GM11168 (cell line): ENCODE measurements around the gene TAS2R9.
"Not testable (repeated sequence)": the region's sequence is repeated elsewhere in the genome, so short reads cannot be mapped to it uniquely, and the experiment has no call there.

Experiments used
- in situ Hi-C: fragments of 300-500 bp; cut with MboI; formaldehyde crosslinking; loops from one replicate; pipeline ENCODE4 v1.12.0; 2022; ENCODE audit warnings: low sequenced_read_pairs; ENCODE audit not compliant: unreplicated experiment

TAS2R9 gene, protein sequence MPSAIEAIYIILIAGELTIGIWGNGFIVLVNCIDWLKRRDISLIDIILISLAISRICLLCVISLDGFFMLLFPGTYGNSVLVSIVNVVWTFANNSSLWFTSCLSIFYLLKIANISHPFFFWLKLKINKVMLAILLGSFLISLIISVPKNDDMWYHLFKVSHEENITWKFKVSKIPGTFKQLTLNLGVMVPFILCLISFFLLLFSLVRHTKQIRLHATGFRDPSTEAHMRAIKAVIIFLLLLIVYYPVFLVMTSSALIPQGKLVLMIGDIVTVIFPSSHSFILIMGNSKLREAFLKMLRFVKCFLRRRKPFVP

DNA sequence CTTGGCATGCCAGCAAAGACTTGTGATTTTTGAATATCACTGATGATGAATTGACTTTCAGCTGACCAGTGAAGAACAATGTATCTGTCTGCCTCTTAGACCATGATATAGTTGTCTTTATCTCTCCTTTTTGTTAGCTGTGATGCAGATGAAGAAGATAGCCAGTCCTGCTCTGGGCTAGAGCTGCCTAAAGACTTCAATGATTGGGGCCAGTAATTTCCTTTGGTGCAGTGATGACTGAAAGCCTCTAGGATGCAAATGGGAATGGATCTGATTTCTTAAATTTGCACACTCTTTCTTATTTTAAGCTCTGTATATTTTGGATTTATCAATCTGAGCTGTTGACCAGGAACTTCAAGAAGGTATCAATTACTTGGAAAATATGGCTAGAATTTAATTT is at the start of gene TAS2R9:
TAS2R9 (minus strand) TSS at position 101 of the 400 bp plus-strand sequence; CDS start at position 8, 93 bp downstream.
- in situ Hi-C loops, result no loop called here

DNA sequence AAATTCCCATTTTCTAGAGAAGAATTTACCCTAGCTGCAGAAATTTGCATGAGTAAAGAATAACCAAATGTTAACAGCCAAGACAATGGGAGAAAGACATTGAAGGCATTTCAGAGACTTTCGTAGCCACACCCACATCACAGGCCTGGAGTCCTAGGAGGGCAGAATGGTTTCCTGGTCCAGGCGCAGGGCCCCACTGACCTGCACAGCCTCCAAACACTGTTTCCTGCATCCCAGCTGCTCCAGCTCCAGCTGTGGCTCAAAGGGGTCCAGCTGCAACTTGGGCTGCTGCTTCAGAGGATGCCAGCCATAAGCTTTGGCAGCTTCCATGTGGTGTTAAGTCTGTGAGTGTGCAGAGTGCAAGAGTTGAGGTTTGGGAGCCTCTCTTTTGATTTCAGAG is 45.8 kb upstream of the TAS2R9 start:
- in situ Hi-C loops, result no loop called here

DNA sequence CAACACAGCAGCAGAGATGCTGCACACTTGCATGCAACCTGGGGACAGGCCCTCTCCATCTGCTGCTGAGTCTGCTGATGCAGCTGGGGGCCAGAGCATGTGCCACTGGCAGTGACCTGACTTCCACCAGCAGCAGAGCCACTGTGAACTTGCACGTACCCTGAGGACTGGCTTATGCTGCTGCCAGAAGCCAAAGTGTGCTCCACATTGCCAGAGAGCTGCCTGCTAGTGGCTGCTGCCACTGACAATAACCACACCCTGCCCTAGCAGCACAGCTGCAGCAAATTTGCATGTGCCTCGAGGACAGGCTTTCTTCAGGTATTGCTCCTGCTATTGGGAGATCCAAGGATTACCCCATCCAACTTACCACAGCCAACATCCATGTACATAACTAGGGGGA is 43.8 kb upstream of the TAS2R9 start:
- in situ Hi-C loops, result no loop called here

DNA sequence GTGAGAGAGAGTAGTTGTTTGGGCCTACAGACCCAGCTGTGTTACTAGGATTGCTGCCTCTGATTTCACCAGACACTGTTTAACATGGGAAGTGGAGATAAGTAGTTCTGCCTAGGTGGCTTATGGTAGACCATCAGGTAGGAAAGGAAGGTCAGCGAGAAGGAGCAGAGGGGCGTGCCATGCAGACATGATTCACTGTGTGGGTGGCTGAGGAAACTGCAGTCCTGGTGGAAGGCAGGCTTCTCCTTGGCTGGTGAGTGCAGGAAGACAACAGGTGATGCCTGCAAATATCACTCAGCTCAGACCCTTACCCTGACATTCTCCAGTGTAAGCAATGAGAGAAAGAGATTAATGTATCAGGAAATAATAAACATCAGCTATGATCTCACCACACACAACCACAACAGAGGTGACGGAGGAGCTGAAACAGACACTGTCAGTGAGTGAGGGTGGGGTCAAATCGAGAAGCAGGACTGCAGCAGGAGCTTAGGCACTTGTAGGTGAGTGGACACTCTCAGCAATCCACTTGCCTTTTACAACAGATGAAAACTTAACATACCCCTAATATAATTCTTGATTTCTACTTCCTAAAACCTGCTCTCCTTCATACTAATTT is 41.4 kb upstream of the TAS2R9 start:
- in situ Hi-C loops, result no loop called here

DNA sequence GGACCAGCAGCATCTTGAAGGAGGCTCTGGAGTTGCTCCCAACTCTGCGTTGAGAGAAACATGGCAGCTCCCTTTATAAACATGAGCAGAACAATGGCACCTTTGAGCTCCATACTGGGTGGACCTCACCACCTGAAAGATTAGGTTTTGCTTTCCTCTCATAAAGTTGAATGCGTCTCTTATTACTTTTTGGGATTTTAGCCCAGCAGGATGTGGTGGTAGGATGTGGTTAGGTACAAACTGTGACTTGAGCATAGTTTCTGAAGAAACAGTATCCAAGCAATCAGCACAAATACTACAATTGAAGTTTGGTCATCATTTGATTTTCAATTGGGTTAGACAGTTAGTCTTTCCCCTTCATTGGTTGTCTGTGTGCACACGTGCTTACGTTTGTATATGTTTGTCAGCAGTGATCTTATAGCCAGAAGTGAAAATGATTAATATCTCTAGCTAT is 39.5 kb upstream of the TAS2R9 start, which contains the start of gene PRR4:
PRR4 (minus strand) TSS at position 51 of the 454 bp plus-strand sequence; CDS start at position 13, 38 bp downstream.
- in situ Hi-C loops, result no loop called here

DNA sequence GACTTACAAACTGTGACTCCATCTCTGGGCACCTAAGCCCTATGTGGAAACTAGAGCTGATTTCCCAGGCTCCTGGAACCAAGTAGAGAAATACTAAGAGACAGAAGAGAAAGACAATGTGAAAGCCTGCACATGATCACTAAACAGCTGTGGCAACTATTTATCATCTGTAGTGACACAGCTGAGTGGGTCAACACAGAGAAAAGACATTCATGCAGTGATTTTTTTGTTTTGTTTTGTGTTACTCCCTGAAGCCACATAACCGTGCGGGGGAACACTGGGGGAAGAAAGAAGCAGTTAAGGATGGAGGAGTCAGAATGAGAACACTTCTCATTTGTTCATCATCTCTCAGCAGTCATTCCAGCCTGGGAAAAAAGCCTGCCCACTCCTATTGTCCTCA is 37.8 kb upstream of the TAS2R9 start:
- in situ Hi-C loops, result no loop called here

DNA sequence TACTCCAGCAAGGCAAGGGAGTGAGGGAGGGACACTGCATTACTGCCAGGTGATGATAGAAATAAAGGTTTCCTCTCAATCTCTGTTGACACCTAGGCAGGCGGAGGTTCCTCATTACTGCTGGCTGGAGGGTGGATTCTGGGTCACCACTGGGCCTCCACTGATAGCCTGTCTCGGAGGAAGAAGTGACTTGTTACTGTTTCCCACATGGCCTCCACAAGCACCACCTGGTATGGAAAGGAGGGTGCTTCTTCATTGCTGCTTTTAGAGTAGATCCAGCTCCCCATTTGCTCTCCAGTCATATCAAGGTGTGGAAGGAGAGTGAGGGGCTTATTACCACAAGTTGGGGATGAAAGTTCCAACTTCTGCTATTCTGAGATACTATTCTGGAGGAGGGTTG is 32.9 kb upstream of the TAS2R9 start:
- in situ Hi-C loops, result no loop called here

DNA sequence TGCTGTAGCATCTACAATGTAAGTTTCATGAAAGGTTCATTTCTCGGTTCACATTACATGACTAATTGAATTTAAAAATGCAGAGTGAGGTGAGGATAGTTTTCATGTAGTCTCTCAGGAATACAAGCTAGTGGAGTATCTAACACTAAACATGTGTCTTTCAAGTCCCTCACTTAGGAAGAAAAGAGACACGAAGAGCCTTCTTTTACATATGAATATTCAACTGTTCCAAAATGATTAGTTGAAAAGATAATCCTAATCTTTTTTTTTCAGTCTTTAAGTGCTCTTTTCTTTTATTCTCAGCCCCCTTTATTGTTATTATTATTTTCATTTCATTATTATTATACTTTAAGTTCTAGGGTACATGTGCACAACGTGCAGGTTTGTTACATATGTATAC is 28.5 kb upstream of the TAS2R9 start:
- in situ Hi-C loops, result no loop called here

DNA sequence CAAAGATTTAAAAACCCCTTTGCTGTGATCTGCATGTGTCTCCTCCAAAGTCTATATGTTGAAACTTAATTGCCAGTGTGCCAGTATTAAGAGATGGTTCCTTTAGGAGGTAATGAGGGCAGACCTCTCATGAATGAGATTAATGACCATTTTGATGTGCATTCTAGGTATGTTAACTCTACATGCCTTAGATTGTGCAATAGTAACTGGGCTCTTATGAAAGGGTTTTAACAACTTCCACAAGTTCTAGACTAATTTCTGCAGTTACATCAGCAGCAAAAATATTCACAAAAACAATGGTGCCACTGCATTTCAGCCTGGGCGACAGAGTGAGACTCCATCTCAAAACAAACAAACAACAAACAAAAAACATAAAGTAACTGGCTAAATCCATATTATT is 20.0 kb upstream of the TAS2R9 start:
- in situ Hi-C loops, result no loop called here

DNA sequence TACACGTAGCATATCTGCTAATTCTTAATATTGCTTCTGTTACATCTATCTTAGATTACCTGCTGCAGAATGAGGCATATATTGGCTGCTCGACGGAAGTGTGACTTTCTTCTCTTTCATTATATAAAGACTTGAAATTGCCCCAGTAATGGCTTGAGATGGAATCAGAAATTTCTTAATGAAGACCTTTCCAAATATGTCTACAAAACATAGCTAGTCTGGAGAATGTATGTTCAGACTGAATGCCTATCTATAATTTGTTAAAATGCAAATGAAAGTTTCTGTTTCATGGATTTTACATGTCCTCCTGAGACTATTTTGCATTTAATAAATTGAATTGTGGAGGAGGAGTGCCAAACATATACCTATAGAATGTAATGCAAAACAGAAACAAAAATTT is 16.3 kb upstream of the TAS2R9 start, which contains the start of gene TAS2R10:
TAS2R10 (minus strand) TSS at position 101 of the 400 bp plus-strand sequence; CDS start at position 12, 89 bp downstream.
- in situ Hi-C loops, result no loop called here

DNA sequence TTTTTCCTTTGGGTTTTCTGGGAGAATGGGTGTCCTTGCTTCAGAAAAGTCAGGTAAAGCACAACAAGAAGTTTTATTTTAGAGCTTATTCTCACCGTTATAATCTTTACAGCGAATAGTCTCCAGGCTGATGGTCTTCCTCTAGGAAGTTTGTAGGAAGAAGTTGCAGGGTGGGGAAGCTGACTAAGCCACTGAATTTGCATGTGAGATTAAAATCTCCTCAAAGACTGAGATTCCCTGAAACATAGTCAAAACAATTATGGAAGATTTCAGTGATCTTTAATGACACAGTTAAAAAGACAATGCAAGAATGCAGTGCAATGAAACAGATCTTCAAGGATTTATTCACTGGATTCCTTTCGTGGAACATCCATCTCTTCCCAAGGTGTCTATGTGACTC is 15.0 kb upstream of the TAS2R9 start:
- in situ Hi-C loops, result no loop called here

DNA sequence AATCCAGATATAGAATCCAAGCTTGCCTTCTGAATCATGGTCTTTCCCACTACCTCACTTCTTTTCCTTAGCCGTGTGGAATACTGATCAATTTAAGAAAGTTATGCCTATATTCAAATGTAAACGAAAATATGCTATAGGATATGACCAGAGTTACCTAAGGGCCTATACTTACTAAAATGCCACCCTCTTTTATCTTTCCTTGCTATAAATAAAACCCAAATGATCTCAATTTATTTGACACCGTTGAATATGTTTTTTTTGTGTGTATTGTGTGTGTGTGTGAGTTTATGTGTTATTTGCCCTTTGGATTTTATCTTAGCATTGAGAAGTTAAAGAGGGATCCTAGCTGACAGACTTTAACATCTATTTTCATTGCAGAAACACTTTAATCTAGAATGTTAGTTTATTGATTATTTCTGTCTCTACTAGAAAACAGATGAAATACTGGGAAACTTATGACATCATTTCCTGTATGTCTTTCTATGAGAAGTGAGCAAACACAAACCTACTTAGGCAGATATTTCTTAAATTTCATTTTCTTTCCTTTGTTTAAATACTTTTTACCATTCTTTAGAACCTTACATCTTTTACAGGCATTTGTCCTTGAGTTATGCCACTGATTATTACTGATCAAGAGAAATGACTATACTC is 2.0 kb upstream of the TAS2R9 start:
- in situ Hi-C loops, result no loop called here

DNA sequence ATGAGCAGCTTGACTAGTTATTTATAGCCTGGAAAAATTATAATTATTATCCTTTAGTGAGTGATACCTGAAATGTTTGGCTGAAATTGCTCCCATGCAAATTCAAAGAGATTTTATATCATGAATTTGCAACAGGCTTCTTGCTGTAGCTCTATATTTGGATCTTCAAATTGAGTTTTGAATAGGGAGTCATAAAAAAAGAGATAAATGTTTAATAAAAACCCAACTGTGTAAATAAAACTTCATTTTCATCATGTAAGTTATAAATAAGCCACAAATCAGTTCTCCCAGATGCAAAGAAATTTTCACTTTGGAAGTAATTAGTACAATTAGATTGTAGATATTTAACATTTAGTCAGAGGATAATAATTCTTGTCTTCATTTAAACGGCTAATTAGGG is 2.8 kb downstream of the TAS2R9 start, which contains the start of gene TAS2R8:
TAS2R8 (minus strand) TSS at position 101 of the 400 bp plus-strand sequence. CDS start 306 bp downstream, outside the sequence.
- in situ Hi-C loops, result no loop called here

DNA sequence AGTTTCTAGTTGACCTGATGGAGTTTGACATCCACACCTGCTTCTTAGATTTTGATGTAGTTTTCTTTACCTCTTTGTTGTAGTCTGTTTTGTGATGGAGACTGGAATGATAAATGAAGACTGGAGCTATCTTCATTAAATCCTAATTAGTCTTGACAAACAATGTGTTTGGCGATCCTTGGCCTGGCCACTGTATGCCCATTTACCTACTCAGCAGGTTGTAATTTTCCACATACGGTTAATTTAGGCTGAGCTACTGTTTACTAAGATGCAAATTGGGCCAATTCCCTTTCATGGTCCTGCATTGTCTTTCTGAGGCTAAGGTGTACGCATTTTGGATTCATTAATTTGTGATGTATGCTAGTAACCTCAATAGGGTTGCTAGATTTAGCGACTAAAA is 7.4 kb downstream of the TAS2R9 start, which contains the start of gene TAS2R7:
TAS2R7 (minus strand) TSS at position 41 of the 400 bp plus-strand sequence. CDS start 57 bp downstream, outside the sequence.
- in situ Hi-C loops, result no loop called here

DNA sequence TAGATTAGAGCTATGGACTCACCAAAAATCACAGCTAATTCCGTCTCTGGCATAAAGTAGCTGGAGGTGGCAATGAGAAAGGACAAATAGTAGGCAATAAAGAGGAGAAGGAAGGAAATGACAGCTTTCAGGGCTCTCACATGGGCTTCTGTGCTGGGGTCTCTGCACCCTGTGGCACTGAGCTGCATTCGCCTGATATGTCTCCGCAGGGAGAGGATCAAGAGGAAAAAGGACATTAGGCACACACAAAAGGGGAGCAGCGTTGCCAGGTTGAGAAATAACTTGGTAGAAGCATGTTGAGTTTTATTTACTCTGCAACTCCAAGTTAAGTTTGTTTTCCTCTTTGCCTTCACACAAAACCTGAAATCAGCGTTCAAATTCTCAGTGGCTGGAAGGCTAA is 8.2 kb downstream of the TAS2R9 start:
- in situ Hi-C loops, result no loop called here

DNA sequence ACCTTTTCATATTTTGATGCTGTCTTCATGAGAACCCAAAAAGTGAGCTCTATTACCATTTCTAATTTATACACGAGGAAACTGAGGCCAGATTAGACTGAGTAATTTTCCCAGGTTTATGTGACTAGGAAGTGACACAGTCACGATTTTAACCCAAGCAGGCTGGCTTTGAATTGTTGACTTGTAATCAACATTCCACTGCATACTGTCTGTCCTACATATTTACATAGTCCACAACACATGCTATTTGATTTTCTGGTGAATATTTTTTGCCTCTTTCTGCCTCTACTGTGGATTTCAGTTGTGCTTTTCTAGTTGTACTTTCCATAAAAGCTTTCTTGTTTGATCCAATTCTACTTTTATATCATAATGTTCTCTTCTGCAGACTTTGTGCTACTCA is 15.7 kb downstream of the TAS2R9 start:
- in situ Hi-C loops, result no loop called here

DNA sequence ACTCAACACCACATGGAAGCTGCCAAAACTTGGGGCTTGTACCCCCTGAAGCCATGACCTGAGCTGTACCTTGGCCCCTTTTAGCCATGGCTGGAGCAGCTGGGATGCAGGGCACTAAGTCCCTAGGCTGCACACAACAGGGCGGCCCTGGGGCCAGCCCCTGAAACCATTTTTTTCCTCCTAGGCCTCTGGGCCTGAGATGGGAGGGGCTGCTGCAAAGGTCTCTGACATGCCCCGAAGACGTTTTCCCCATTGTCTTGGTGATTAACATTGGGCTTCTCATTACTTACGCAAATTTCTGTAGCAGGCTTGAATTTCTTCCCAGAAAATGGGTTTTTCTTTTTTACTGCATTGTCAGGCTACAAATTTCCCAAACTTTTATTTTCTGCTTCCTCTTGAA is 18.2 kb downstream of the TAS2R9 start:
- in situ Hi-C loops, result not testable (repeated sequence)

DNA sequence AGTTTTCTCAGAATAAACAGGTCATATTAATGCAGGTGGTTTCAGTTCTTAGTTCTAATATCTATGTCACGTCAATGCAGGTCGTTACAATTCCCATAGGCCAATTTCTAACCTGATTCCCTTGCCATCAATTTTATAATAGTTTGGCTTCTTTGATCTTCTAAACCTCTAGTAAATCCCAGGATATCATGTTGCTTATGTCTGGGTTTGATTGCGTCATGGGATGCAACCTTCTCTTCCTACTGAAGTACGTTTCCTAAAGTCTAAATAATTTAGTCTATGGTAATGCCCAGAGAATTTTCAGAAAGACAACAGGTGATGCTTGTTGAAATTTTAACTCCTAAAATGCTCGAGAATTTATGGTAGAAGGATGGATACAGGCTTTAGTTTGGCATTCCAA is 26.7 kb downstream of the TAS2R9 start:
- in situ Hi-C loops, result no loop called here

DNA sequence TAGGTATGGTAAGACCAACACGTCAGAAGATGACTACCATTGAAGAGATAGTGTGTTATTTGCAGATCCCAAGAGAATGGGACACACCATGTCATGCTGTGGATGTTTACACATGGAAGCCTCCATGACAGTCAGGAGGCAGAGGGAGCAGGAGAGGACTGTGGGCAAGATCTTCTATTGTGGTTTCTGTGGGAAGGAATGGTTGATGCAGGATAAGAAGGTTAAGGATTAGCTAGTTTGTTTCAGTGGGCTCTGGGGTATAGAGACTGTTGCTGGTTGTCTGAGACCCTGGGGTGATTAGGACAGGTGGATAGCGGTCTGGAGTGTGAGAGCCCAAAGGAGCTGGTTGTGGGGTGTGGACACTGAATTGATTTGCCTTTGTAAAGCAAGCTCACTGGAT is 30.9 kb downstream of the TAS2R9 start:
- in situ Hi-C loops, result no loop called here

DNA sequence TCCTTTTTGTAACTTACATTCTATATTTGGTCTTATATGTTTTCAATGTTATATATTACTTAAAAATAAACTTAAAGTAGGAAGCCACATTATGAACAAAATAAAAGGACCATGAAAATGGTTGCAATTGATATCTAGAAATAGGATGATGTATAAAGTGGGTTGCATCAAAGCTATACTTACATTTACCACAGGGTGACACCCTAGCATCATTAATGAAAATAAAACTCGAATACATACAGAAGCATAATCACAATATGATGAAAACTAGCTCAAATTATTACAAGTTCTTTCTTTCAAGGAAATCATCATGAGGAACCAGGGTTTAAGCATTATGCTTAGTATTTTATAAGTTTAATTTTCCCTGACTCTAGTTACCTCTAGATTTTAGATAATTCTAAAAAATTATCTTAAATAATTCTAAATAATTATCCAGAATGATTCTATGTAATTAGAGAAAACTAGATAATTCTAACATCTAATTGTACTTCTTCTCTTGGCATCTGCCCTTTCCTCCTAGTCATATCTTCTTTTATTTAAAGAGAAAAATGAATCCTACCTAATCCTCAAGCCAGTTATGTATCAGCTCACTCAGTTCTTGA is 38.7 kb downstream of the TAS2R9 start:
- in situ Hi-C loops, result loop anchor here (5.0 to 25.0 kb wide), 2 partner anchors 416 to 716 kb away; partner anchors contain the start of gene TAS2R42
